ENCODE data around the gene PHTF2. TPM values are rescaled to one million over a fixed set of nuclear protein-coding genes. Genes with fewer than 3 reads are reported as not detected.

The PHTF2 gene
- total RNA-seq, 2 donors from 2014 or later = 39.4 to 45.9 TPM

DNA sequence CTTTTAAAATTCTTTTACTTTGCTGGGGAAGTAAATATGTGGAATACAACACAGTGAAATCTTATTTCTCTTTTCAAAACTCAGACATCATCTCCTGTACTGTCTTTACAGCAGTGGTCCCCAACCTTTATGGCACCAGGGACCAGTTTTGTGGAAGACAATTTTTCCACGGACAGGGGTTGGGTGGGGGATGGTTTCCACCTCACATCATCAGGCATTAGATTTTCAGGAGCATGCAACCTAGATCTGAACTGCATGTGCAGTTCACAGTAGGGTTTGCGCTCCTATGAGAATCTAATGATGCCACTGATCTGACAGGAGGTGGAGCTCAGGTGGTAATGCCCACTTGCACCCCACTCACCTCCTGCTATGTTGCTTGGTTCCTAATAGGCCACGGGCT lies 12.6 kb upstream of the PHTF2 start:
- Histone ChIP-seq H3K27me3 (replicated peaks; ENCODE audit: insufficient read depth) (no peaks in the 10 kb centered on the region), H3K27ac (no peak overlapping the region), H3K9me3 (no peaks in the 10 kb centered on the region), H3K36me3 (no peaks in the 10 kb centered on the region), H3K4me3 (no peak overlapping the region), H3K4me1 (ENCODE audit: control insufficient read depth in 1 of 2, low read depth in 2 of 2) (no peaks in the 10 kb centered on the region)
- ATAC-seq (ENCODE audit: insufficient number of reproducible peaks, low FRiP score, low read depth) = no peak
- DNase-seq (ENCODE audit: low spot score) = no peak
- TF ChIP-seq CTCF (IDR thresholded peaks at IDR 0.05) = no peak

GRCh38 chr7:77786741-77787140 lies 11.8 kb upstream of the PHTF2 start:
- TF ChIP-seq CTCF (IDR thresholded peaks at IDR 0.05) = no peak
- Histone ChIP-seq H3K27me3 (replicated peaks; ENCODE audit: insufficient read depth) (no peaks in the 10 kb centered on the region), H3K4me1 (ENCODE audit: control insufficient read depth in 1 of 2, low read depth in 2 of 2) (no peaks in the 10 kb centered on the region), H3K27ac (no peak overlapping the region), H3K36me3 (no peaks in the 10 kb centered on the region), H3K4me3 (no peak overlapping the region), H3K9me3 (no peaks in the 10 kb centered on the region)
- DNase-seq (ENCODE audit: low spot score) = no peak
- no peak for ATAC-seq (ENCODE audit: insufficient number of reproducible peaks, low FRiP score, low read depth)

- H3K4me1 ChIP-seq (ENCODE audit: control insufficient read depth in 1 of 2, low read depth in 2 of 2) = no peaks in the 10 kb centered on the region
- no peak for TF ChIP-seq CTCF (IDR thresholded peaks at IDR 0.05)
- H3K4me3 ChIP-seq = no peak overlapping the region
- no peaks in the 10 kb centered on the region for H3K36me3 ChIP-seq
- H3K27ac ChIP-seq = no peak overlapping the region
- H3K27me3 ChIP-seq (replicated peaks; ENCODE audit: insufficient read depth) = no peaks in the 10 kb centered on the region
- DNase-seq (ENCODE audit: low spot score) = no peak
- H3K9me3 ChIP-seq = no peaks in the 10 kb centered on the region
- ATAC-seq (ENCODE audit: insufficient number of reproducible peaks, low FRiP score, low read depth) = no peak
Observed at GRCh38 chr7:77788327-77788902, 10.2 kb upstream of the PHTF2 start.

DNA sequence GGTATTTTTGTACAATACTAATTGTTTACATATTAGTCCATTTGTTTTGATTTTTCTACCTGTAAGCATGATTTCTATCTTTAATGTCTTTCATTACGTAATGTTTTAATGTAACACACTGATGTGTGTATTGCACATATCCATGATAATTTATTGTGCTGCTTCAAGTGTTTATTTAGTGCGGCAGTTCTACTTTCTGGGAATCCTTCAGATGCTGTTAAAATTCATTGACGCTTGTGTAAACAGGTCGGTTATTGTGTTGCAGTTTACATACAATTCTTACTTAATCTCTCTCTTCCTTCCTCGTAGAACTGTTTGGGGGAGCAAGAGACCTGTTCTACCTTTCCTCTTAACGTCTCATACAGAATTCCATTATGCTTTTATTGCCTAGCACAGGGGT lies 7.2 kb upstream of the PHTF2 start:
- ATAC-seq (ENCODE audit: insufficient number of reproducible peaks, low FRiP score, low read depth) (no peak), DNase-seq (ENCODE audit: low spot score) (no peak)
- Histone ChIP-seq H3K9me3 (no peaks in the 10 kb centered on the region), H3K4me1 (ENCODE audit: control insufficient read depth in 1 of 2, low read depth in 2 of 2) (peaks cover 1 to 4% of the 10 kb centered on the region in 2 donors), H3K4me3 (no peak overlapping the region), H3K27me3 (replicated peaks; ENCODE audit: insufficient read depth) (no peaks in the 10 kb centered on the region), H3K27ac (no peak overlapping the region), H3K36me3 (no peaks in the 10 kb centered on the region)
- no peak for TF ChIP-seq CTCF (IDR thresholded peaks at IDR 0.05)

- Histone ChIP-seq H3K27ac (no peak overlapping the region), H3K9me3 (no peaks in the 10 kb centered on the region), H3K4me1 (ENCODE audit: control insufficient read depth in 1 of 2, low read depth in 2 of 2) (peaks cover 7 to 10% of the 10 kb centered on the region in 2 donors), H3K4me3 (no peak overlapping the region), H3K27me3 (replicated peaks; ENCODE audit: insufficient read depth) (no peaks in the 10 kb centered on the region), H3K36me3 (no peaks in the 10 kb centered on the region)
- ATAC-seq (ENCODE audit: insufficient number of reproducible peaks, low FRiP score, low read depth) (no peak), DNase-seq (ENCODE audit: low spot score) (no peak)
- TF ChIP-seq CTCF (IDR thresholded peaks at IDR 0.05) = no peak
Observed at GRCh38 chr7:77791956-77792355, 6.6 kb upstream of the PHTF2 start.
